K562 (cell line): ENCODE results near the gene PLEKHO1. TPM values are rescaled to one million over a fixed set of nuclear protein-coding genes. Genes with fewer than 3 reads are reported as not detected.
A peak's percentile ranks its signal among the peaks of the same experiment; 100 is the strongest.

Source experiments
- BRD4 ChIP-seq: fragments of 200-600 bp; sonication (generic); IDR thresholded peaks from 2 replicates; pipeline ENCODE4 v1.6.1; 2017; ENCODE audit warnings: inconsistent platforms
- CBFA2T3 ChIP-seq: fragments of 450-650 bp; IDR thresholded peaks from 2 replicates; pipeline ENCODE4 v1.6.1; 2017
- DMBX1 ChIP-seq: fragments of 250-450 bp; sonication (Bioruptor Pico); IDR thresholded peaks from 2 replicates; pipeline ENCODE4 v1.8.0; 2022; ENCODE audit warnings: inconsistent platforms, mild to moderate bottlenecking, moderate library complexity, borderline replicate concordance
- FUS ChIP-seq: fragments of 200-400 bp; formaldehyde crosslinking; optimal IDR thresholded peaks from 2 replicates; pipeline ENCODE3; 2017; ENCODE audit warnings: low read depth, low read length
- HEY1 ChIP-seq: fragments of 250-450 bp; sonication (Bioruptor Pico); IDR thresholded peaks from 2 replicates; pipeline ENCODE4 v1.5.0; 2020; ENCODE audit warnings: mild to moderate bottlenecking, moderate library complexity, borderline replicate concordance
- HNRNPLL ChIP-seq: fragments of 200-400 bp; formaldehyde crosslinking; IDR thresholded peaks from 2 replicates; pipeline ENCODE4 v1.6.1; 2017; ENCODE audit warnings: low read length, low read depth, mild to moderate bottlenecking; ENCODE audit not compliant: poor library complexity, severe bottlenecking
- ILF3 ChIP-seq: fragments of 450-650 bp; IDR thresholded peaks from 2 replicates; pipeline ENCODE4 v1.6.1; 2018; ENCODE audit warnings: antibody characterized with exemption, mild to moderate bottlenecking, moderate library complexity, borderline replicate concordance
- L3MBTL2 ChIP-seq: fragments of 450-650 bp; IDR thresholded peaks from 2 replicates; pipeline ENCODE4 v1.6.1; 2016; ENCODE audit warnings: mild to moderate bottlenecking, moderate library complexity
- NCOA1 ChIP-seq: fragments of 450-650 bp; IDR thresholded peaks from 2 replicates; pipeline ENCODE4 v1.6.1; 2016; ENCODE audit warnings: low read depth
- NCOA2 ChIP-seq, 2 experiments: fragments of 450-650 bp; IDR thresholded peaks; 2 replicates each; pipeline ENCODE4 v1.6.1; 2018; ENCODE audit warnings: mild to moderate bottlenecking in 2 of 2, moderate library complexity in 1 of 2; ENCODE audit not compliant: partially characterized antibody in 2 of 2
- PTBP1 ChIP-seq: fragments of 200-400 bp; formaldehyde crosslinking; IDR thresholded peaks from 2 replicates; pipeline ENCODE4 v1.6.1; 2017; ENCODE audit warnings: low read depth, low read length
- RAD51 ChIP-seq: fragments of 450-650 bp; IDR thresholded peaks from 2 replicates; pipeline ENCODE4 v1.7.1; 2016; ENCODE audit warnings: low read depth, mild to moderate bottlenecking, borderline replicate concordance
- RBM15 ChIP-seq: fragments of 200-400 bp; formaldehyde crosslinking; IDR thresholded peaks from 2 replicates; pipeline ENCODE4 v1.6.1; 2018; ENCODE audit warnings: mild to moderate bottlenecking, low read length, moderate library complexity; ENCODE audit not compliant: insufficient read depth
- TAF7 ChIP-seq: fragments of 450-650 bp; IDR thresholded peaks from 2 replicates; pipeline ENCODE4 v1.6.1; 2016; ENCODE audit warnings: missing genetic modification characterization, missing compliant biosample characterization
- TEAD2 ChIP-seq: fragments of 450-650 bp; IDR thresholded peaks from 2 replicates; pipeline ENCODE4 v1.6.1; 2016; ENCODE audit warnings: missing genetic modification characterization, control low read depth, missing compliant biosample characterization
- TOE1 ChIP-seq, 2 experiments: fragments of 450-650 bp in 1 of 2; sonication (generic) in 1 of 2; formaldehyde crosslinking in 1 of 2; IDR thresholded peaks; 2 replicates each; pipeline versions ENCODE4 v1.7.1 to v1.8.0; 2016 to 2022; ENCODE audit warnings: borderline replicate concordance in 2 of 2, mild to moderate bottlenecking in 2 of 2, antibody characterized with exemption in 1 of 2, inconsistent platforms in 1 of 2, low read depth in 1 of 2, missing genetic modification reagents in 1 of 2, moderate library complexity in 1 of 2
- WHSC1 ChIP-seq: IDR thresholded peaks from one replicate; pipeline ENCODE4 v1.6.1; 2012; ENCODE audit warnings: low read length, control low read depth, inconsistent platforms
- ZFPM2 ChIP-seq: fragments of 250-450 bp; sonication (Bioruptor Pico); IDR thresholded peaks from 2 replicates; pipeline ENCODE4 v1.5.1; 2022; ENCODE audit warnings: mild to moderate bottlenecking
- ZNF75A ChIP-seq: fragments of 450-650 bp; formaldehyde crosslinking; IDR thresholded peaks from 2 replicates; pipeline ENCODE4 v1.4.0; 2020; ENCODE audit warnings: mild to moderate bottlenecking
- polyA plus RNA-seq, 8 experiments: library from polyadenylated mRNA; depleted of rRNA in 4 of 8; stranded (reverse) in 5 of 8; unstranded in 3 of 8; fragments of >200 nt; fragmentation: Nextera tagmentation in 2 of 8; fragmentation: Illumina TruSeq in 1 of 8; extraction: Ambion mirVana in 2 of 8; extraction: Trizol in 1 of 8; gene quantifications; 2 replicates each; pipeline versions ENCODE4 v1.2.1 to v1.2.3, GENCODE V29; 2011 to 2014; ENCODE audit warnings: inconsistent platforms in 1 of 8, missing spikeins in 1 of 8
- total RNA-seq, 7 experiments: library from RNA; depleted of rRNA in 6 of 7; stranded (reverse); fragments of >200 nt in 6 of 7; fragmentation: Illumina TruSeq in 2 of 7; extraction: Trizol in 2 of 7; gene quantifications; 2 replicates each; pipeline versions ENCODE4 v1.2.1 to v1.2.3, GENCODE V29; 2011 to 2021; ENCODE audit warnings: low replicate concordance in 1 of 7
- TF ChIP-seq, protein P1 (sequence below): sonication (generic); formaldehyde crosslinking; IDR thresholded peaks from 2 replicates; pipeline ENCODE4 v1.8.1; 2023; ENCODE audit warnings: mild to moderate bottlenecking, missing genetic modification reagents
- TF ChIP-seq, protein P2 (sequence below): fragments of 450-650 bp; conservative IDR thresholded peaks from 2 replicates; pipeline ENCODE4 v1.6.1; 2016; ENCODE audit warnings: missing genetic modification characterization, low read depth, mild to moderate bottlenecking, missing compliant biosample characterization, moderate library complexity
- TF ChIP-seq, protein P3 (sequence below): fragments of 450-650 bp; formaldehyde crosslinking; IDR thresholded peaks from 2 replicates; pipeline ENCODE4 v1.4.0; 2020; ENCODE audit warnings: mild to moderate bottlenecking, moderate library complexity

PLEKHO1 gene
- total and polyA plus RNA-seq, 9 of the 15 experiments (the other 6 are each of a cell fraction or from before 2014, with no cell fraction given), result 0.39 to 16.2 (median 9.6) TPM

DNA sequence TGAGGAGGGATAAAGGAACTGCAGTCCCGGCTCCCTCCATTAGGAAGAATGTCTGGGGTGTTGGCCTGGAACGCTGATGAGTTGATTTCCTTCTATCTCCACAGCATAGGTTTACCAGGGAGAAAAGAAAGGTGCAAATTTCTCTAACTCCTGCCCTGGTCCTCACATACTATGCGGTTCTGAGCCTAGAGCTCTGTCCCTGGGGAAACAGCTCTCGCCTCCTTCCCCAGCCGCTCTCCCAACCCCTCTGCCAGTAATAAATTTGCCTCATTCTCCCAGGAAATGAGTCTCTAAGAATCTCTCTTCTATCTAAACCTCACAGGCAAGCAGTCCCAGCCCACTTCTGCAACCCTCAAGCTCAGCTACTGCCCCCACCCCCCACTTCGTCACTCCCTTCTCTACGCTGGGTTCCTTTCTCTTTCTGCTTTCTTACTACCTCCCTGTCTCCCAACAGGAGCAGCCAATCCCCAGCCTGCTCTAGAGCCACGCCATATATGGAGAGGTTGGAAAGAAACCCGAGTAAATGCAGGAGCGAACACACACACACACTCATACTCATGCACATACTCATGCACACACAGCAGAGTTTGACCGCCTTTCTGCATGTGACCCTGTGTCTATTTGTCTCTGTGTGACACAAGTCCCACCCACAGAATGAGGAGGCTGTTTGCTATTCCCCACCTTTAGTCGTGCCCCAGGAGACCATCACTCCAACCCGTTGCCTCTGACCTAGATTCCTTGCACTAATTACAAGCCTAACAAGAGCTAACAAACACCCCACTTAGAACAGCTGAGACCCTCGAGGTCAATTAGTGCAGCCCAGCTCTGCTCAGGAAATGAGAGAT is 13.4 kb downstream of the PLEKHO1 start (continued):
- TF ChIP-seq HEY1 (CRISPR knock-in tag) (no peak), RBM15 (no peak), L3MBTL2 (peak; percentile 91), BRD4 (peak; percentile 80; the same call in 1 of the 2 replicates), TAF7 (tag) (peak; percentile 49; the same call in 1 of the 2 replicates), WHSC1 (no peak), ILF3 (no peak), ZNF75A (no peak), PTBP1 (0 out of 2 replicates have a peak, but pooled peaks have one; percentile 19), CBFA2T3 (peak; percentile 80), HNRNPLL (peak; percentile 69), NCOA2 (IDR thresholded peaks at IDR 0.05; ENCODE audit: partially characterized antibody in 2 of 2) (no peak), ZFPM2 (CRISPR knock-in tag) (peak; percentile 18; the same call in 1 of the 2 replicates), RAD51 (peak; percentile 59), TEAD2 (tag) (0 out of 2 replicates have a peak, but pooled peaks have one; percentile 14), DMBX1 (no peak), TOE1 (IDR thresholded peaks at IDR 0.05; ENCODE audit: borderline replicate concordance) (peak; percentile 65), TOE1 (CRISPR knock-in tag; IDR thresholded peaks at IDR 0.05; ENCODE audit: borderline replicate concordance, low read depth) (no peak), FUS (no peak), NCOA1 (peak; percentile 59; the same call in 1 of the 2 replicates)
- TF ChIP-seq, protein P1, sequence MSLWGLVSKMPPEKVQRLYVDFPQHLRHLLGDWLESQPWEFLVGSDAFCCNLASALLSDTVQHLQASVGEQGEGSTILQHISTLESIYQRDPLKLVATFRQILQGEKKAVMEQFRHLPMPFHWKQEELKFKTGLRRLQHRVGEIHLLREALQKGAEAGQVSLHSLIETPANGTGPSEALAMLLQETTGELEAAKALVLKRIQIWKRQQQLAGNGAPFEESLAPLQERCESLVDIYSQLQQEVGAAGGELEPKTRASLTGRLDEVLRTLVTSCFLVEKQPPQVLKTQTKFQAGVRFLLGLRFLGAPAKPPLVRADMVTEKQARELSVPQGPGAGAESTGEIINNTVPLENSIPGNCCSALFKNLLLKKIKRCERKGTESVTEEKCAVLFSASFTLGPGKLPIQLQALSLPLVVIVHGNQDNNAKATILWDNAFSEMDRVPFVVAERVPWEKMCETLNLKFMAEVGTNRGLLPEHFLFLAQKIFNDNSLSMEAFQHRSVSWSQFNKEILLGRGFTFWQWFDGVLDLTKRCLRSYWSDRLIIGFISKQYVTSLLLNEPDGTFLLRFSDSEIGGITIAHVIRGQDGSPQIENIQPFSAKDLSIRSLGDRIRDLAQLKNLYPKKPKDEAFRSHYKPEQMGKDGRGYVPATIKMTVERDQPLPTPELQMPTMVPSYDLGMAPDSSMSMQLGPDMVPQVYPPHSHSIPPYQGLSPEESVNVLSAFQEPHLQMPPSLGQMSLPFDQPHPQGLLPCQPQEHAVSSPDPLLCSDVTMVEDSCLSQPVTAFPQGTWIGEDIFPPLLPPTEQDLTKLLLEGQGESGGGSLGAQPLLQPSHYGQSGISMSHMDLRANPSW (CRISPR knock-in tag), result no peak
- TF ChIP-seq, protein P2, sequence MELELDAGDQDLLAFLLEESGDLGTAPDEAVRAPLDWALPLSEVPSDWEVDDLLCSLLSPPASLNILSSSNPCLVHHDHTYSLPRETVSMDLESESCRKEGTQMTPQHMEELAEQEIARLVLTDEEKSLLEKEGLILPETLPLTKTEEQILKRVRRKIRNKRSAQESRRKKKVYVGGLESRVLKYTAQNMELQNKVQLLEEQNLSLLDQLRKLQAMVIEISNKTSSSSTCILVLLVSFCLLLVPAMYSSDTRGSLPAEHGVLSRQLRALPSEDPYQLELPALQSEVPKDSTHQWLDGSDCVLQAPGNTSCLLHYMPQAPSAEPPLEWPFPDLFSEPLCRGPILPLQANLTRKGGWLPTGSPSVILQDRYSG (tag), result no peak; the same call in 1 of the 2 replicates
- TF ChIP-seq, protein P3, sequence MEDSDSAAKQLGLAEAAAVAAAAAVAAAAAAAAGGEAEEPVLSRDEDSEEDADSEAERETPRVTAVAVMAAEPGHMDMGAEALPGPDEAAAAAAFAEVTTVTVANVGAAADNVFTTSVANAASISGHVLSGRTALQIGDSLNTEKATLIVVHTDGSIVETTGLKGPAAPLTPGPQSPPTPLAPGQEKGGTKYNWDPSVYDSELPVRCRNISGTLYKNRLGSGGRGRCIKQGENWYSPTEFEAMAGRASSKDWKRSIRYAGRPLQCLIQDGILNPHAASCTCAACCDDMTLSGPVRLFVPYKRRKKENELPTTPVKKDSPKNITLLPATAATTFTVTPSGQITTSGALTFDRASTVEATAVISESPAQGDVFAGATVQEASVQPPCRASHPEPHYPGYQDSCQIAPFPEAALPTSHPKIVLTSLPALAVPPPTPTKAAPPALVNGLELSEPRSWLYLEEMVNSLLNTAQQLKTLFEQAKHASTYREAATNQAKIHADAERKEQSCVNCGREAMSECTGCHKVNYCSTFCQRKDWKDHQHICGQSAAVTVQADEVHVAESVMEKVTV (CRISPR knock-in tag), result 0 out of 2 replicates have a peak, but pooled peaks have one; percentile 18
